ENCODE measurements around the gene ARHGAP10.

The ARHGAP10 gene

DNA sequence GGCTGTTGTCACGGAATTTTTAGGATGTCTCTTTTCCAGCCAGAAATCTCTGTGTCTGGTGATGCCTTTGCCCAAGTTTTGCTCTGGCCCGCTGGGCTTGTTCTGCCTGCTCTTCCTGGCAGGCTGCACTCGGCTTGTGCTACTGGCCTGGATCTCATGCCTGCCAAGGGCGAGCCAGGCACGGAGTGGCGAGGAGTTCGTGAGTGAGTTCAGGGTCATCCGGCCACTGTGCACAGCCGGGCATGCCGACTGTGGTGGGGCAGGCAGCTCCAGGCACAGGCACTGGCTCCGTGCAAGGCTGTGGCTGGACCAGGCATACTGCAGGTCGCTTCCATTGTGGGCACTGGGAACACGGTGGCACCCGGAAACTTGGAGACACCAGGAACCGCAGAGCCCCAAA is 129.1 kb downstream of the ARHGAP10 start:
- TF ChIP-seq Cebpa-rat (IDR thresholded peaks at IDR 0.05): no peak
- H3K27ac ChIP-seq: no peak overlapping the region
- H3K4me2 ChIP-seq: no peak overlapping the region
- peaks cover 0 to 7% (median 0%) of the 10 kb centered on the region in 11 experiments; a peak in 2 of 22 replicates for H3K9me3 ChIP-seq (replicated peaks in 1 of 11)
- H4K20me1 ChIP-seq: no peaks in the 10 kb centered on the region; a peak in 2 of 22 replicates
- no peaks in the 10 kb centered on the region for H3K27me3 ChIP-seq
- H3K4me3 ChIP-seq: no peak overlapping the region
- H3K9ac ChIP-seq: no peak overlapping the region
- H3K4me1 ChIP-seq: peaks cover 0 to 4% (median 0%) of the 10 kb centered on the region in 10 experiments; a peak in 6 of 20 replicates
- H3K36me3 ChIP-seq: peaks cover 0 to 58% (median 14%) of the 10 kb centered on the region in 11 experiments; a peak in 16 of 22 replicates

DNA sequence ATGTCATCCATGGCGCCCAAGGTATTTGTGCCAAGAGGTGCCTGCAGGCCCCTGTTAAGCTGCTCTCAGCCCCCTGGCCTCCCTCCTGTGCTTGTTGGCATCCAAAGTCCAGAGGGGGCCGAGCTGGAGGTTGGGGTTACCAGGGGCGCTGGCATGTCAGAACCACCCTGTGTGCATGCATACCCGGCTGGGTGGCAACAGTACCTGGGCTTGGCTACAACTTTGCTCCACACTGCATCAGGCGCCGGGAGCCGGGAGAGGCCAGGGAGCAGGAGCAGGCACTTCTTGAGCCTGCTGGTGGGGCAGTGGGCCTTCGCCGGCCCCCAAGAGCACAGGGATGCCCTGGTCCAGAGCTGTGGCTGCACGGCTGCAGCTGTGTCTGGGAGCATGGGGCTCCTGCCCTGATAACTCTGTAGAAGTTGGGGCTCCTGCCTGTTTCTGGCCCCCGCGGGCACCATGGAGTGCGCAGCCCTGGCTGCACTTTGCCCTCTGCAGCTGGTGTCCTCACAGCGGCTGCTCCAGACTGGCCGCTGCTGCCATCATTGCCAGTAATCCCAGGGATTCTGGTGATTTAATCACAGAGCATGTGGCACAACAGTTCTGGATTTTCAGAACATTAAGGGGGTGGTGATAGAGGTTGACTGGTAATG is 130.3 kb downstream of the ARHGAP10 start:
- H3K27ac ChIP-seq: no peak overlapping the region
- peaks cover 0 to 62% (median 14%) of the 10 kb centered on the region in 11 experiments; a peak in 16 of 22 replicates for H3K36me3 ChIP-seq
- TF ChIP-seq Cebpa-rat (IDR thresholded peaks at IDR 0.05): no peak
- no peaks in the 10 kb centered on the region for H3K4me1 ChIP-seq
- no peaks in the 10 kb centered on the region for H3K27me3 ChIP-seq
- H4K20me1 ChIP-seq: no peaks in the 10 kb centered on the region; a peak in 2 of 22 replicates
- H3K4me2 ChIP-seq: no peak overlapping the region
- peaks cover 0 to 7% (median 0%) of the 10 kb centered on the region in 11 experiments; a peak in 2 of 22 replicates for H3K9me3 ChIP-seq (replicated peaks in 1 of 11)
- no peak overlapping the region for H3K4me3 ChIP-seq
- no peak overlapping the region for H3K9ac ChIP-seq

DNA sequence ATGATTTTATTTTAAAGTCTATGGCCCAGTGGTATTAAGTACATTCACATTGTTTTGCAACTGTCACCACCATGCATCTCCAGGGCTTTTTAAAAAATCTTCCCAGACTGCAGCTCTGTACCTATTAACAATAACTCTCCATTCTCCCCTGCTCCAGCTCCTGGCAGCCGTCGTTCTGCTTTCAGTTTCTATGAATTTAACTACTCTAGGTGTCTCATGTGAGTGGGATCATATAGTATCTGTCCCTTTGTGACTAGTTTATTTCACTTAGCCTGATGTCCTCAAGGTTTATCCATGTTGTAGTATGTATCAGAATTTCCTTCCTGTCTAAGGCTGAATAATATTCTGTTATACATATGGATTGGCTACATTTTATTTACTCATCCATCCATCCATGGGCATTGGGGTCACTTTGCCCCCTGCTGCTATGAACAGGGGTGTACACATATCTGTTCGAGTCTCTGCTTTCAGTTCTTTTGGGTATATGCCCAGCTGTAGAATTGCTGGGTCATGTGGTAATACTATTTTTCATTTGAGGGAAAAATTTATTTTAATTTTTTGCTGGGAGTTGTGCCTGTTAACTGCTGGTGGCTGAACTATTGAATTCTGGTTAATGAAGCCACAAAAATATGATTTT is 131.3 kb downstream of the ARHGAP10 start:
- H3K27me3 ChIP-seq: no peaks in the 10 kb centered on the region
- H3K36me3 ChIP-seq: peaks cover 0 to 73% (median 14%) of the 10 kb centered on the region in 11 experiments; a peak in 16 of 22 replicates
- H3K9ac ChIP-seq: no peak overlapping the region
- H4K20me1 ChIP-seq: no peaks in the 10 kb centered on the region; a peak in 2 of 22 replicates
- no peaks in the 10 kb centered on the region for H3K4me1 ChIP-seq
- H3K4me2 ChIP-seq: no peak overlapping the region
- H3K4me3 ChIP-seq: no peak overlapping the region
- no peak for TF ChIP-seq Cebpa-rat (IDR thresholded peaks at IDR 0.05)
- H3K27ac ChIP-seq: no peak overlapping the region
- peaks cover 0 to 7% (median 0%) of the 10 kb centered on the region in 11 experiments; a peak in 2 of 22 replicates for H3K9me3 ChIP-seq (replicated peaks in 1 of 11)

- TF ChIP-seq Cebpa-rat (IDR thresholded peaks at IDR 0.05): no peak
- Histone ChIP-seq H3K9me3 (replicated peaks in 1 of 11) (peaks cover 0 to 7% (median 0%) of the 10 kb centered on the region in 11 experiments; a peak in 2 of 22 replicates), H3K4me3 (no peak overlapping the region), H3K9ac (no peak overlapping the region), H3K36me3 (peaks cover 0 to 73% (median 17%) of the 10 kb centered on the region in 11 experiments; a peak in 16 of 22 replicates), H3K4me1 (peaks cover 0 to 3% (median 0%) of the 10 kb centered on the region in 10 experiments; a peak in 2 of 20 replicates), H3K27me3 (no peaks in the 10 kb centered on the region), H4K20me1 (no peaks in the 10 kb centered on the region; a peak in 2 of 22 replicates), H3K27ac (no peak overlapping the region), H3K4me2 (no peak overlapping the region)
Observed at GRCh38 chr4:147863808-147864472, 132.1 kb downstream of the ARHGAP10 start.

- Histone ChIP-seq H3K4me1 (peaks cover 0 to 6% (median 0%) of the 10 kb centered on the region in 10 experiments; a peak in 2 of 20 replicates), H3K9ac (no peak overlapping the region), H4K20me1 (no peaks in the 10 kb centered on the region; a peak in 2 of 22 replicates), H3K4me2 (no peak overlapping the region), H3K9me3 (replicated peaks in 1 of 11) (peaks cover 0 to 7% (median 0%) of the 10 kb centered on the region in 11 experiments; a peak in 2 of 22 replicates), H3K4me3 (no peak overlapping the region), H3K27me3 (no peaks in the 10 kb centered on the region), H3K27ac (no peak overlapping the region), H3K36me3 (peaks cover 0 to 73% (median 13%) of the 10 kb centered on the region in 11 experiments; a peak in 16 of 22 replicates)
- TF ChIP-seq Cebpa-rat (IDR thresholded peaks at IDR 0.05): peak in 1 of 11 experiments; percentile 27; a peak in 1 of 22 replicates
Observed at GRCh38 chr4:147864607-147865006, 132.7 kb downstream of the ARHGAP10 start.

- Histone ChIP-seq H3K9ac (peak overlapping the region in 1 of 11 experiments; percentile 11; a peak in 1 of 22 replicates), H3K4me3 (no peak overlapping the region), H3K9me3 (replicated peaks in 1 of 11) (peaks cover 0 to 5% (median 0%) of the 10 kb centered on the region in 11 experiments; a peak in 2 of 22 replicates), H3K27ac (no peak overlapping the region), H3K4me2 (no peak overlapping the region), H3K4me1 (peaks cover 0 to 6% (median 0%) of the 10 kb centered on the region in 10 experiments; a peak in 2 of 20 replicates), H3K27me3 (no peaks in the 10 kb centered on the region), H3K36me3 (peaks cover 0 to 67% (median 11%) of the 10 kb centered on the region in 11 experiments; a peak in 16 of 22 replicates), H4K20me1 (no peaks in the 10 kb centered on the region; a peak in 2 of 22 replicates)
- no peak for TF ChIP-seq Cebpa-rat (IDR thresholded peaks at IDR 0.05)
Observed at GRCh38 chr4:147865926-147866325, 134.0 kb downstream of the ARHGAP10 start.

- H3K27ac ChIP-seq: no peak overlapping the region
- H3K9ac ChIP-seq: no peak overlapping the region
- H3K27me3 ChIP-seq: no peaks in the 10 kb centered on the region
- H3K36me3 ChIP-seq: peaks cover 0 to 61% (median 6%) of the 10 kb centered on the region in 11 experiments; a peak in 11 of 22 replicates
- H3K9me3 ChIP-seq (replicated peaks in 1 of 11): no peaks in the 10 kb centered on the region
- no peaks in the 10 kb centered on the region; a peak in 2 of 22 replicates for H4K20me1 ChIP-seq
- no peak overlapping the region for H3K4me3 ChIP-seq
- no peak for TF ChIP-seq Cebpa-rat (IDR thresholded peaks at IDR 0.05)
- H3K4me1 ChIP-seq: peaks cover 0 to 6% (median 0%) of the 10 kb centered on the region in 10 experiments; a peak in 2 of 20 replicates
- H3K4me2 ChIP-seq: no peak overlapping the region
Observed at GRCh38 chr4:147866532-147867271, 134.8 kb downstream of the ARHGAP10 start.

- H4K20me1 ChIP-seq: no peaks in the 10 kb centered on the region
- H3K4me1 ChIP-seq: peaks cover 0 to 2% (median 0%) of the 10 kb centered on the region in 10 experiments; a peak in 2 of 20 replicates
- H3K9me3 ChIP-seq (replicated peaks in 1 of 11): no peaks in the 10 kb centered on the region
- peaks cover 6 to 78% (median 22%) of the 10 kb centered on the region in 11 experiments; a peak in 21 of 22 replicates for H3K36me3 ChIP-seq
- H3K4me2 ChIP-seq: no peak overlapping the region
- H3K27me3 ChIP-seq: no peaks in the 10 kb centered on the region
- H3K9ac ChIP-seq: no peak overlapping the region
- no peak overlapping the region for H3K27ac ChIP-seq
- no peak overlapping the region for H3K4me3 ChIP-seq
- no peak for TF ChIP-seq Cebpa-rat (IDR thresholded peaks at IDR 0.05)
Observed at GRCh38 chr4:147874109-147874508, 142.2 kb downstream of the ARHGAP10 start.

Measured in BLaER1 treated with 17β-estradiol and CSF1 and Interleukin-3, amounts not matched to agents 10 nM and 100 nM (cell line).